Tibial artery (tissue), 4 donors: ENCODE measurements around the gene ZNF304.

Source experiments
- DNase-seq, 2 donors: peaks; one replicate each; pipeline ENCODE4 v3.0.0-alpha.2; 2019
- H3K27ac ChIP-seq, 2 donors: fragments of 200-600 bp; sonication (generic) in 1 of 2; 1 replicate in 1 of 2; 2 replicates in 1 of 2; pipeline ENCODE4 v1.5.1; 2018 to 2019; ENCODE audit warnings: mild to moderate bottlenecking in 1 of 2
- H3K27me3 ChIP-seq, 2 donors: fragments of 200-600 bp; sonication (generic) in 1 of 2; one replicate each; pipeline versions ENCODE4 v1.5.1 to v1.6.0; 2016 to 2019
- H3K36me3 ChIP-seq, 3 donors: fragments of 200-600 bp; sonication (generic) in 2 of 3; one replicate each; pipeline ENCODE4 v1.5.1; 2016 to 2019; ENCODE audit warnings: mild to moderate bottlenecking in 2 of 3
- H3K4me1 ChIP-seq, 4 donors: fragments of 200-600 bp; sonication (generic) in 2 of 4; 1 replicate in 3 of 4; 2 replicates in 1 of 4; pipeline ENCODE4 v1.5.1; 2016 to 2019
- H3K4me3 ChIP-seq, 2 donors: fragments of 200-600 bp; sonication (generic) in 1 of 2; 1 replicate in 1 of 2; 2 replicates in 1 of 2; pipeline ENCODE4 v1.5.1; 2018 to 2019; ENCODE audit warnings: mild to moderate bottlenecking in 2 of 2
- H3K9me3 ChIP-seq, 3 donors: fragments of 200-600 bp; sonication (generic) in 1 of 3; one replicate each; pipeline ENCODE4 v1.5.1; 2016 to 2019
- CTCF ChIP-seq, 2 experiments: fragments of 200-600 bp in 1 of 2; fragments of 450-650 bp in 1 of 2; IDR thresholded peaks; one replicate each; pipeline ENCODE4 v1.5.1; 2017 to 2019; ENCODE audit warnings: antibody characterized with exemption in 2 of 2, mild to moderate bottlenecking in 1 of 2, moderate library complexity in 1 of 2
- intact Hi-C: fragments of 100-400 bp; cut with DNase I; formaldehyde crosslinking; loops from one replicate; pipeline ENCODE4 v1.15.0; 2023; ENCODE audit warnings: low total_unique reads

Gene ZNF304

GRCh38 chr19:57403737-57404563 is 52.9 kb downstream of the ZNF304 start:
- intact Hi-C loops: no loop called here

GRCh38 chr19:57406516-57407123 is 55.5 kb downstream of the ZNF304 start:
- H3K27me3 ChIP-seq: no peaks in the 10 kb centered on the region
- H3K27ac ChIP-seq: no peak overlapping the region
- intact Hi-C loops: no loop called here
- peaks cover 0 to 8% (median 4%) of the 10 kb centered on the region in 4 donors for H3K4me1 ChIP-seq
- H3K9me3 ChIP-seq: peaks cover 0 to 42% (median 27%) of the 10 kb centered on the region in 3 donors
- TF ChIP-seq CTCF (IDR thresholded peaks at IDR 0.05): no peak
- no peak overlapping the region for H3K4me3 ChIP-seq
- no peak for DNase-seq
- H3K36me3 ChIP-seq: peaks cover 6 to 26% (median 18%) of the 10 kb centered on the region in 3 donors

More at GRCh38 chr19:57403737-57404563, 52.9 kb downstream of the ZNF304 start:
- H3K36me3 ChIP-seq: peaks cover 23 to 53% (median 44%) of the 10 kb centered on the region in 3 donors
- TF ChIP-seq CTCF (IDR thresholded peaks at IDR 0.05): no peak
- no peaks in the 10 kb centered on the region for H3K27me3 ChIP-seq
- DNase-seq: no peak
- peaks cover 0 to 67% (median 48%) of the 10 kb centered on the region in 3 donors for H3K9me3 ChIP-seq
- H3K27ac ChIP-seq: no peak overlapping the region
- no peaks in the 10 kb centered on the region for H3K4me1 ChIP-seq
- H3K4me3 ChIP-seq: no peak overlapping the region
